ENCODE data around the gene ACTBL2.

DNA sequence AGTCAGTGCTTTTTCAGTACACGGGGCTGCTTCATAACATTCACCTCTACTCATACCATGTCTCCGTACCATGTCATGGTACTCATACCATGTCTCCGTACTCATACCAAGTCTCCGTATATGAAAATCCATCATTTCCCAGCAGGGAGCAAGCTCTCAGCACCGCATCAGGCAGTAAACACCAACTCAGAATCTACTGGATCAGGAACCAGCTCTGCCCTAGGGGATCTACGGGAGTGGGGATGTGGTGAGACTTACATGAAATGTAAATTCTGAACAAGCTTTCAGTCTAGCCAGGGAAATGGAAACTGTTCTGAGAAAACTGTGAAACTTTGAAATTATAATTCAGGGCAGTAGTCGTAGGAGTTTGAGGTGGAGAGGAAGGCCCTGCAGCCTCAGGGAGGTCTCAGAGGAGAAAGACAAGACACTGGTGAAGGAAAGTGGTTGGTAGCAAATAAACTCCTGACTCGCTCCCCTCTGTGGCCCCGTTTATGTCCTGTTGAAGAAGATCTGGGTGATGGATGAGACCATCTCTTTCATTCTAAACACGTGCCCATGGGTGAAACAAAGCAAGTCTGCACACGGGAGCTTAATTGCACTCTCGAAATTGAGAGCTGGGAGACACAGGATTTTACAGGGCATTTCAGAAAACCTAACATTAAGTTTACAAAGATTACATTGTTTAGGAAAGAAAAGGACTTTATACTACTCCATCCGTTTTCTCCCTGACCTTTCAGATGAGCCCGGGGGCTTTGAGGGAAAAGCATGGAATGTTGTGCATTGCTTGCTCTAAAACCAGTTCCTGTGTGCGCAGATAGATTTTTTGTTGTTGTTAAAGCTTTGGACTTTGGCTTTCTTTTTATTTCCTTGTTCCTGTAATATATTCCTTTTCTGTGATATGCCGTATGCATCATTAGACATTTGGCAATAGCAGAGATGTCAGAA is 26.8 kb downstream of the ACTBL2 start:
- TF ChIP-seq, protein P1, sequence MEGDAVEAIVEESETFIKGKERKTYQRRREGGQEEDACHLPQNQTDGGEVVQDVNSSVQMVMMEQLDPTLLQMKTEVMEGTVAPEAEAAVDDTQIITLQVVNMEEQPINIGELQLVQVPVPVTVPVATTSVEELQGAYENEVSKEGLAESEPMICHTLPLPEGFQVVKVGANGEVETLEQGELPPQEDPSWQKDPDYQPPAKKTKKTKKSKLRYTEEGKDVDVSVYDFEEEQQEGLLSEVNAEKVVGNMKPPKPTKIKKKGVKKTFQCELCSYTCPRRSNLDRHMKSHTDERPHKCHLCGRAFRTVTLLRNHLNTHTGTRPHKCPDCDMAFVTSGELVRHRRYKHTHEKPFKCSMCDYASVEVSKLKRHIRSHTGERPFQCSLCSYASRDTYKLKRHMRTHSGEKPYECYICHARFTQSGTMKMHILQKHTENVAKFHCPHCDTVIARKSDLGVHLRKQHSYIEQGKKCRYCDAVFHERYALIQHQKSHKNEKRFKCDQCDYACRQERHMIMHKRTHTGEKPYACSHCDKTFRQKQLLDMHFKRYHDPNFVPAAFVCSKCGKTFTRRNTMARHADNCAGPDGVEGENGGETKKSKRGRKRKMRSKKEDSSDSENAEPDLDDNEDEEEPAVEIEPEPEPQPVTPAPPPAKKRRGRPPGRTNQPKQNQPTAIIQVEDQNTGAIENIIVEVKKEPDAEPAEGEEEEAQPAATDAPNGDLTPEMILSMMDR (IDR thresholded peaks at IDR 0.05) = no peak
- TF ChIP-seq POLR2A (IDR thresholded peaks at IDR 0.05) = no peak
